HG02938 (cell line): Measurements from ENCODE around the gene TET3.

Source experiments
- ATAC-seq: cut with Tn5 transposase; IDR thresholded peaks from one replicate; pipeline ENCODE4 v1.9.1; 2021; ENCODE audit warnings: mild to moderate bottlenecking, moderate library complexity; ENCODE audit not compliant: unreplicated experiment

TET3 gene

DNA sequence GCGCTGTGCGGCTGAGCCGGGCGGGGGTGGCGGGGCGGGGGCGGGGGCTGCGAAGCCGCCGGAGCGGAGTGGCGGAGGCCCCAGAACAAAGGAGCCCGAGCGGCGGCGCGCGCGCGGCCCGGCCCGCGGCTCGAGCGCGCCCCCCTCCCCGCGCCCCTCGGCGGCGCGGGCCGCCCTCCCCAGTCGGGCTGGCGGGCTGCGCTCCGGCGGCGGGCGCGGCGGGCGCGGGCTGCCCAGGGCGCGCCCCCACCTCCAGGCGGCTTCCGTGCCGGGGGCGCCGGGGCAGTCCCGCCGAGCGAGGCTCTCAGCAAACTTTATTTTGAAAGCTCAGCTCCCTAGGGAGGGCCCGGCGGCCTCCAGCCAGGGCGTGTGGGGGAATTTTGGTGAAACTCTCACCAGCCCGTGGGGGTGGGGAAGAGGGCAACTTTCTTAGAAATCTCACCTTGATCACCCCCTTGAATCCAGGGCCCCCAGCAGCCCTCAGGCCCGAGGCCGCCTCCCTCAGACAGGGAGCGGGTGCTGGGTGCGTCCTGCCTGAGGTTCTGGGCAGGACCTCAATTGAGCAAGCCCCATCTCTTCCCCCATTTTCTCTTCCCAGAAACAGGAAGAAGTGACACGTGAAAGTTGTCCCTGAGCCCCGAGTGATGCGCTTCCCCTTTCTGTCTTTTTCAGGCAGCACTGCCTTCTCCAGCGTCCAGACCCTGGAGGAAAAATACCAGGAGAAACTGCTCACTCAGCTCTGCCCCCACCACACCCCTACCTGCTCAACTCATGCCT, 786 bp downstream of the TET3 start:
- ATAC-seq = peak; percentile 31

DNA sequence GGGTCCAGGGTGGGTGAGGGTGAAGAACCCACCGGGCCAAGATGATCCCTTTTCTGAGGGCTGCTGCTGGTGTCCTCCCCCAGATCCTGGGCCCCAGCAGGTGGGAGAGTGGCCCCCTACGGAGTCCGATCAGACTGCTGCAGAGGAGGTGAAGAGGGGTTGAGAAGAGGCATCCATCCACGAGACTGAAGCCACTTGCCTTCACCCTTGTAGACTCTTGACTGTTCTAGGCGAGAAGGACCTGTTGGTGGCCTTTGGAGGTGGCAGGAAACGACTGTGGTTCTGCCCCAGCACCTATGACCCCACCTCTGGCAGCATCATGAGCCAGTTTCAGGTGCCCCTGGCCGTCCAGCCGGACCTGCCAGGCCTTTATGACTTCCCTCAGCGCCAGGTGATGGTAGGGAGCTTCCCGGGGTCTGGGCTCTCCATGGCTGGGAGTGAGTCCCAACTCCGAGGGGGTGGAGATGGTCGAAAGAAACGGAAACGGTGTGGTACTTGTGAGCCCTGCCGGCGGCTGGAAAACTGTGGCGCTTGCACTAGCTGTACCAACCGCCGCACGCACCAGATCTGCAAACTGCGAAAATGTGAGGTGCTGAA, 1.5 kb downstream of the TET3 start:
- ATAC-seq = no peak

DNA sequence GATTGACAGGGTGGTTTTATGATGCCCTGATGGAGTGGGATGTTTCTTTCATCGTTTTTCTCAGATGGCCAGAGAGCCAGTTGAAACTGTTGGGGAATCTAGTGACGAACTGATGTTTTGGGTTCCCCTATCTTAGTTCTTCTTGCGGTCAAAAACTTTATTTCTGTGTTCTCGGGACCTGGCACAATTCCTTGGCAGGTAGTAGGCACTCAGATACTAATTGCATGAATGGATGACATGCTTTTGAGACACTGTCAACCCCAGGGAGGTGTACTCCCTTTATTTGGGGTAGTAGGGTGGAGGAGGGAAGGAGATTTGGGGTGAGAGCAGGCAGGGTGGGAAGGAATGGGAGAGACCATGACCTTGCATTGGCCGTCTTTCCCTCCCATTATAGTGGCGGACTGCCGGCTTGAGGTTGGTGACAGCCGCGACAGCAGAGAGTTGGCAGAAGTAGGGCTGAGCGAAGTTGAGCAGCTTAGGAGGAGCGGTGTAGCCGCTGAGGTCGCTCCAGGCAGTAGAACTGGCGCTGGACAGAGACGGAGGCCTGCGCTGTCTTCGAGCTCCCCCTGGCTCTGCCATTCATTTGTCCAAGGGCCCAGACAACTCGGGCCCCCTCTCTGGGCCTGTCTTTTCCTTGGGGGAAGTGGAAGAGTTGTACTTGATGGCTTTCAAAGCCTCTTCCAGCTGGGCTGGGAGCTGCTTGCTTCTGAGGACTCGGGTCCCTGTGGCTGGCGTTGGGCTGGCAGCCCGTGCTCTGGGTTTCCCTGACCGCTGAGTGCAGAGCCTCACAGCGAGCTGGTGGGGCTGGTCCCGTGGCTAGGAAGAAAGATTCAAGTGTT, 2.6 kb downstream of the TET3 start:
- ATAC-seq = no peak

DNA sequence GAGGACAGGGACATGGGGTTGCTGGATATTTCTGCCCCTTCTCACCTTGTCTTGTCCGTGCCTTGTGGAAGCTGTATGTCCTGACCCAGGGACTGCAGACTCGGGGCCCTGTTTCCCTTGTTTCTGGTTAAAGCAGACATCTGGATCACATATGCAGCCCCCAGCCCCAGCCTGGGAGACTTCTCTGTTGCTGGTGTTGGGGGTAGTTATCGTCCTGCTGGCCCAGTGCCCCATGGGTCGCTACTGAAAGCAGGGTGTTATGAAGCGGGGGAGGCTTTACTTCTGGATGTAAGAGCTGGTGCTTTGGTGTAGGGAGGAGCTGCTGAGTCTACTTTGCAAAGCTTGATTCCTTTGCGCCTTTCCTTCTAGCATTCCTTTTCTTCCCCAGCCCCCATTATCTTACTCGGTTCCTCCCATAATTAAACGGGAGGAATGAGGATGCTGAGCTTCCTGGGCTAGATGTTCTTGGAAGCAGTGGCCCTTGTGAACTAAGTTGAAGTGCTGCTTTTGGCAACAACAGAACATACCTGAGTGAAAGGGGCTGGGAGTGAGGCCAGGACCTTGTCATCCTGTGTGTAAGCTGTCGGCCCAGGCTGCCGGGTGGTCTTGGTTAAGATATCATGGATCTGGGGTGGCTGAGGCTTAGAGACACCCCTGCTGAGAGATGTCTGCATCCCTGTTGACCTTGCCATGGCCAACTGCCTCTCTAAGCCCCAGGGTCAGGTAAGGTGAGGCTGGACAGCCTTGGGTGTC, 3.4 kb downstream of the TET3 start:
- ATAC-seq = no peak

DNA sequence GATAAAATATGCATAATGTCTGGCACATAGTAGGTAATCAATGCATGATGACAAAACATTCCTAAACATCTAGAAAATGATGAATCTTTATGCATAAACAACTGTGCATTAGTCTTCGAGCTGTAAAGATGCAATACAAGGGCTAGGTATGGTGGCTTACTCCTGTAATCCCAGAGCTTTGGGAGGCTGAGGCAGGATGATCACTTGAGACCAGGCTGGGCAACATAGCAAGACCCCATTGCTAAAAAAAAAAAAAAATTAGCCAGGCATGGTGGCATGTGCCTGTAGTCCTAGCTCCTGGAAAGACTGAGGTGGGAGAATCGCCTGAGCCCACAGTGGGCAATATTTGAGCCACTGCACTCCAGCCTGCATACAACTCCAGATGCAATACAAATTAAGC, 5.3 kb downstream of the TET3 start:
- no peak for ATAC-seq

DNA sequence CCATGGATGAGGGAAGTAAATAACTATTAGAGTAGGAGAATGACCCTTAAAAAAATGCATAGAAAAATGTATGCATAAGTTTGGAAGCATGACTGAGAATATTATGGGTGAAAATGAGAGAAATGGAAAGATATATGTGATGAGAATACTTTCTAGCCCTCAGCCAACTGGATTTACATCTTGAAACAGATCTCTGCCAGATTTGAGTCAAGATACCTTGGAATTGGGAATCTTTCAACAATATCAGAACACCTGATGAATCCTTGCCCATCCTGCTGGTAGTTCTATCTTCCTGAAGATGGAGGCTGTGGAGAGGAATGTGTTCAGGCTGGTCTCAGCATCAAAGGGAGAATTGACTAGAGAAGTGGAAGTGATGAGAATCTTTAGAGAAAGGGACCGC, 5.8 kb downstream of the TET3 start:
- no peak for ATAC-seq

DNA sequence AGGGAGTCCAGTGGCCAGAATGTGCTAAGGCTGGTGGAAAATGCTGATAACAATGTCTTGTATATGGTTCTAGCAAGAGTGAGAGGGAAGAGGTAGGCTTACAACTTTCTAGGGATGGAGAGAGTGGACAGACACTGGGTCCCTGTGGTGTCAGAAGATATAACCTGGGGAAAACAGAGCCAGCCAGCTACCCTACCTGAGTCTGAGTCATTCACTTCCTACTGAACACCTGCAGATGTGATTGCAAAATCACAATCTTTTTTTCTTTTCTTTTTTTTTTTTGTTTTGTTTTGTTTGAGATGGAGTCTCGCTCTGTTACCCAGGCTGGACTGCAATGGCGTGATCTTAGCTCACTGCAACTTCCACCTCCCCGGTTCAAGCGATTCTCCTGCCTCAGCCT, 7.3 kb downstream of the TET3 start:
- ATAC-seq = no peak

DNA sequence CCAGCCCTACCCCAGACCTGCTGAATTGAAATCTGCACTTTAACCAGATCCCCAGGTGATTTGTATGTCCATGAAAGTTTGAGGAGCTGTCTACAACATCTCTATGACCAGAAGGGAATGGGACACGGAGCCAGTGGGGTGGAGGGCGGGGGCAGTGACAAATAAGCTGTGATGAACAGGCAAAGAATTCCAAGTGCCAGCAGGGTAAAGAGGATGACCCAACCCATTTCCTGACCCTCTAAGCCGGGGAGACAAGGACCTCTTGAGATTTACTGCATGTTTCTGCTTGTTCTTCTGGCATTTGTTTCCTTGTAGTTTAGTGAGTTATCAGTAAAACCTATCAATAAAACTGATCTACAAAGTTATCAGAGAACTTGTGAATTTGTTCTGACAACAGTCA, 8.7 kb downstream of the TET3 start:
- no peak for ATAC-seq

DNA sequence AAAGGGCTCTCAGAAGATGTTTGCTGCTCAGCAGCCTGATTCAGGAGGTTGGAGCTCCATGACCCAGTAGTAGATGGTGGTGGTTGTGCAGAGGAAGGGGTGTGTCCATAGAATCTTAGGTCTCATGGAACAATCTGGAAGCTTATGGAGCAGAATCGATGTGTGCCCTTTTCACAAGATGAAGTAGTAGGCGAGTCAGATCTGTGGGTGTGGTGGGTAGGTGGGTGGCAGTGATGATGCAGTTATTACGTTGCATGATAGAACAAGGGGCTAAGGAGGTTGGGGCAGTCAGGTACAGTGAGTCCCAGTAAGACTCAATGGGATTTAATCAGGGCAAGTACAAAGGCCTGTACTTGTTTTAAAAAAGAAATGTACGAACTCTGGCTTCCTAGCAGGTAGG, 9.1 kb downstream of the TET3 start:
- no peak for ATAC-seq

DNA sequence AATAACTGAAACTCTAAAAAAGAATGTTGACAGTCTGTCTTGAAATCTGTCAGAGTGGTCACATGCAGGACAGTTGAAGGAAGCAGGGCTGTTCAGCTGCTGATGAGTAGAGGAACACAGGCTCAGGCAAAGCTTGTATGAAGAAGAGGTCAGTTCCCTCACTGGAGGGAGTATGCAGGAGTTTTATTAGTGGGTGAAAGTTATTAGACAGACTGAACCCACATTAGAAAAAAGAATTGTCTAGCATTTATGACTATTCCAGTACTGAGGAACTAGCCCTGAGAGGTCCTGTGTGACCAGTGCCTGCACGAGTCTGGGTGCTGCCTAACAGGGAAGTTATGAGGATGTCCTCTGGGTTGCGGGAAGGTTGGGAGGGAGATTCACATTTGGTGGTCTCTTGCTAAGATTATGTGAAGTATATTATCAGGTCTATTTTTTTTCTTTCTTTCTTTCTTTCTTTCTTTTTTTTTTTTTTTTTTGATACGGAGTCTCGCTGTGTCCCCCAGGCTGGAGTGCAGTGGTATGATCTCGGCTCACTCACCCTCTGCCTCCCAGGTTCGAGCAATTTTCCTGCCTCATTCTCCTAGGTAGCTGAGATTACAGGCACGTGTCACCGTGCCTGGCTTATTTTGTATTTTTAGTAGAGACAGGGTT, 9.6 kb downstream of the TET3 start:
- no peak for ATAC-seq

DNA sequence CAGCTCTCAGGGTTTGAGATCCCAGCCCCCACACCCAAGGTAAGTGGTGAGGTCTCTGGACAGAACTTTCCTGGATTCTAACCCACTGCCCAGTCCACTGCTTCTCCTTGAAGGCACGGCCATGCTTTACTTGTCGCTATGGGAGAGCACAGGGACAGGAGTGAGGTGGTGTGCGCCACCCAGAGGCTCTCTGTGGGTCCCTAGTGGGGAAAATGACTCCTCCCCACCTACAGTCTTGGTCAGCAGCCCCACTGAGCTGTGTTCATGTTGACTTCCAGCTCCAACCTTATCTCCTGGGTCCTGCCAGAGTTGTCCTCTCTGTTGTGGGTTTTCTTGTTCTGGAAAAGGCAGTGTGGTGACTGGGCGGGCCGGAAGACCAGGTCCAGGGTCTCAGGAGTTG, 11.1 kb downstream of the TET3 start:
- ATAC-seq = no peak

DNA sequence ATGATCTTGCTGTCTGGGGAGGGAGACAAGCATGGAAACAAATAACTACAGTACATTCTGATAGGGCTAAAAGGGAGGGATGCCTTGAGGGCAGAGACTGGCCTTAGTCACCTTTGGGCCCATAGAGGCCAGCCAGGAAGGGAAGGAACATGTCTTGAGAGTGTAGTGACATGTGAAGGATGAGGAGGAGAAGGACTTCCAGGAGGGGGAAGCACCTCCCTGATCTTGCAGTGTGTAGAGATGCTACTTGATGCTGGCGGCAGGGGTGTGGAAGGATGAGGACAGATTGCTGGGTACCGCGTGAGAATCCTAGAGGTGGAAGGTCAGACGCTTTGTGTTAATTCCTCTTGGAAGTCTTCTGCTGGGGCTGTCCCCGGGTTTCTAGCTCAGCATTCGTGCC, 13.1 kb downstream of the TET3 start:
- no peak for ATAC-seq

DNA sequence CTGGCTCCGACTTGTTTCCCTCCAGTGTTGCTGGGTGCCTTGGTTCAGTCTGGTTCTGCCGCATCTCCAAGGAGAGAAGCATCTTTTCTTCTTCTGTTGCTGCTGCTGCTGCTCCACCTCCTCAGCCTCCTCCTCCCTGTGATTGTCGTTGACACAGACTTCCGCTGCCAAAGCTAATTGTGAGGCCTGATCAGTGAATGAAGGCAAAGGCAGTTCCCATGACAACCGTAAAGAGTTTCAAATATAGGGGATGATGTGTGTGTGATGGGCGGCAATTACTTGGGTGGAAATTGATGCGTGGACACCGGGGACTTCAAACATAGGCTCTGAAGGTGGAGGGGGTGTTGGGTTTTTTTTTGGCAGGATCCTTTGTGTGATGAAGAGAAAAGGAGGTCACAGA, 13.7 kb downstream of the TET3 start:
- no peak for ATAC-seq

DNA sequence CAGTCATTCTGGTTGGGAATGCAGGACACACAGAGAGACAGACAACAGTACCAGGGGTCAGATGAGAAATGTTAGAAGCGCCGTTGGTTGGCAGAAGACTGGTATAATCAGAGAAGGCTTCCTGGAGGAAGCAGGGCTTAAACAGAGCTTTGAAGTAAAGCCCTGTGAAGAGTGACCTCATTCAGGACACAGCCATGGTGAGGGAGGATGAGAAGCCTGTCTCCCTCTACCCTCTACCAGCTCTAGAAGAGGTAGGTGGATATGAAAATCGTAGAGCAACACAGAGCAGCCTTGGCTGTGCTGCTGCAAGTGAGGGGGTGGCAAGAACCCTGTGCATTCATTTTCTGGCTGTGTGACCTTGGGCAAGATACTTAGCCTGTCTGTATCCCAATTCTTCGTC, 14.2 kb downstream of the TET3 start:
- no peak for ATAC-seq

DNA sequence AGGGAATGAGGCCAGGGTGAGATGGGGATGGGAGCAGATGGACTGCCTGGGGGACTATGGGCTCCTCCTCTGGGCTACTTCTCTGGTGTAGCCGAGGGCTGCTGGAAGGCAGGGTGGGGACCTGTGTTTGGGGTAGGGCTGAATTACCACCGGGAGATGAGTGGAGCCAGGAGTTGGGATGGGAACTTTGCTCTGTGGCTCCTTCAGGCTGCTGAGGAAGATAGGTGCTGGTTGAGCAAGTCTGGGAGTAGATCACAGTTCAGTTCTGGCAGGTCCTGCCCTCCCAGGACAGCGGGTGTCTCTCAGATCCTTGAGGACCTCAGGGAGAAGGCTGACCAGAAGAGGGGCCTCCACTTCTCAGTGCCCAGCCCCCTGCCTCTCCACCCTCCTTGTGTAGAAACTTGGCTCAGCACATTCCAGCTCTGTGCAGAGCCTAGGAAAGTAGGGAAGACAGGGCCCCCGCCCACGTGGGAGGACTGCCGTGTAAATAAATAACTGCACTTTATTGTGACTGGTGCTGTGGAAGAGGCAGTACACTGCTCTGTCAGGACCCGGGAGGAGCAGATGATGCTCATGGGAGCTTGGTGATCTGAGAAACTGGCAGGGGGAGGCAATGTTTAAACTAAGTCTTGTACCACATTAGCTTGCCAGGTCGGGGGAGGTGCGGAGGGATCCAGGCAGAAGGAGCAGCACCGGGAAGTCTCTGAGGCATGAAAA, 15.3 kb downstream of the TET3 start:
- no peak for ATAC-seq

DNA sequence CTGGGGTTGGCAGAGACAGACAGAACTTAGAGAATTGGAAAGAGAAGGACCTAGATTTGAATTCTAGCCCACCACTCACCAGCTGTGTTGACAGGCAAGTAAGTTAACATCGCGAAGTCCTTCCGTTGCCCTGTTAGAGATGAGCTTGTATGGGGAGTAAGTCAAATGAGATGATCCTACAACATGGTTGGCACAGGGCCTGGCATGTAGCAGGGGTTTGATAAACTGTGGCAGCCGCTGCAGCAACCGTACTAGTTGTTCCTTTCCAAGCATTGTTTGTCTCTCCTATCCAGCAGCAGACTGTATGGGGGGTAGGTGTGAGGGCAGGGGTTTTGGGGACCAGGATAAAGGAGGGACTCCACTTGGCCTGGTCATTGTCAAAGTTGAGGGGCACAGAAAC, 16.0 kb downstream of the TET3 start:
- ATAC-seq = no peak

DNA sequence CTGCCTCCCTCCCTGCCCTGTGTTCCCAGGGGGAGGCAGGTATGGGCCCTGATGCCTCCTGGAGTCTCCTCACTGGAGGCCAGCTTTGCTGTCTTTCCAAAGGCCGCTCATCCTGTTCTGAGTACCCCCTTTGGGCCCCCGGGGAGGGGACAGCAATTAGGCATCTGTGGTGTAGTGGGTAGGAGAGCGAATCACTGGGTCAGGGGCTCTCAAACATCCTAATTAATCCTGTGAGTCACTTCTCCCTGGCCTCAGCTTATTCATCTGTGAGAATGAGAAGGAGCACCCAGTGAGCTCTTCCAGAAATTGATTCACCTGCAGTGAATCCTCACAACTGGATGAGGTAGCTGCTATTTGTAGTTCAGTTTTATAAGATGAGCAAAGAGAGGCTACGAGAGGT, 16.4 kb downstream of the TET3 start:
- ATAC-seq = no peak

DNA sequence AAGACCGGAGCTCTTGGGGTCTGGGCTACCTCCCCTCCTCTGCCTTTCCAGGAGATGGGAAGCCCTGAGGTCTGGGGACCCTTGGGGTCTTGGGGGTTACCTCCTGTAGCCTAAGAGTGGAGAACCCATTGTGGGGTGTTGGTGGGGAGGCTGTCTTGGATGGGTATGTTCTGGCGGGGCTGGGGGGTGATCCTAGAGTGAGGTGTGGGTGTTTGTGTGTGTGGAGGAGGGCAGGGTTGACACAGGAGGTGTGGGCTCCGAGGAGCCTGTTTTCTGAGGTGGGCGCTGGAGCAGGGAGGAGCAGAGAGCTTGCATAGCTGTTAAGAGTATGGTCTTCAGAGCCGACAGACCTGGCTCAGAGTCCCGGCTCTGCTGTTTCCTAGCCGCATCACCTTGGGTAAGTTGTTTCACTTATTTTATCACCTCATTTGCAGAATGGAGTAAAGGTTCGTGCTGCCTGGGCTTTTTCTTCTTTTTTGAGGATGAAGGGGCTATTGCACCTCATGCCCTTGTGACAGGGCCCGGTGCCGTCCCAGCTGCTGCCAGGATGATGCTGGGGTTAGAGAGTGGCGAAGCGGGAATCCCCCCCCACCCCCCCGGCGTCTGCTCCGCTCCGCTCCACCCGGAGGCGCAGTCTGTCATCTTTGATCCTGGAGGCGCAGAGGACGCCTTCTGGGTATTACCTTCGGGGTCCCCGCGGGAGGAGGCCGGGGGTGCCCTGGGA, 17.2 kb downstream of the TET3 start:
- peak; percentile 41 for ATAC-seq
